ENCODE measurements around the gene YWHAB.

The YWHAB gene

DNA sequence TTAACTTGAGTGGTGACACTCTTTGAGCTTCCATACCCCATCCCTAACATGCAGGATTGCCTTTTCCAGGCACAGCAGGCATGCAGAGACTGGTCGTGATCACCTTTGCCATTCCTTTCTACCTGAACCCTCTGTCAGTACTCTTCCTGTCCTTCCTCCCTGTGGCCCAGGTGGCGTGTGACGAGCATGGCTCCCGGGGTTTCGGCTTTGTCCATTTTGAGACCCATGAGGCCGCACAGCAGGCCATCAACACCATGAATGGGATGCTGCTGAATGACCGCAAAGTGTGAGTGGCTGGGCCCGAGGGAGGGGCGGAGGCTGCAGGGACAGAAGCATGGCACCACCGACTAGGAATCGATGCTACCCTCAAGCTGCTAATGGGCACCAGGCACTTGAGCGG, 31.1 kb downstream of the YWHAB start:
- DNase-seq: no peak

DNA sequence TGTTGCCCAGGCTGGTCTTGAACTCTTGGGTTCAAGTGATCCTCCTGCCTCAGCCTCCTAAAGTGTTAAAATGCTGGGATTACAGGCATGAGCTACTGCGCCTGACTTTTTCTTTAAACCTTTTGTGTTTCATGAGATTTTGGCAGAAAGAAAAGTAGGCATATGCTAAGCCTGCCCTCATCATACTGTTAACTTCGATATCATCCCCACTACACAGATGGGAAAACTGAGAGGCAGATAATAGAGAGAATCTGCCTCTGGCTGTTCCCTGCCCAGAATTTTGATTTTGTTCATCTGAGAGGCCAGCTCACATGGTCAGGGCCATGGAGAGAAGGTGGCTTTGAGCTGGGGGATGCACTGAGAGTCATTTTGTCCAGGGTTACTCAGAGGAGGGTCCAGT, 31.9 kb downstream of the YWHAB start:
- no peak for DNase-seq

DNA sequence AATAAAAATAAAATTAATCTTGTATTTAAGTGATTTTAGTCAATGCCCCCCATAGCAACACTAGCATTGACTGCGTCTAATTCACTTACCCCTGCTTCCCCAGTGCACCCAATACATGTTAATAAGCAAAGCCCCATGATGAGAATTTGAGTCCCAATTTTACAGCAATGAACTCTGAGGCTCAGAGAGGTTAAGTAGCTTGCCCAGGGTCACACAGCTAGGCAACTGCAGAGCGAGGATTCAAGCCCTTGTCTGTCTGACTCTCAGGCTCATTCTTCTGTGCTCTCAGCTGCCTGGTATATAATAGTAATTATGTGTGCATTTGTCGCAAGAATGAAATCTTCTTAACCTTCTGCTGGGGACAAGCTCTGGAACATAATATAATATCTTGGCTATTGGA, 32.8 kb downstream of the YWHAB start:
- no peak for DNase-seq

DNA sequence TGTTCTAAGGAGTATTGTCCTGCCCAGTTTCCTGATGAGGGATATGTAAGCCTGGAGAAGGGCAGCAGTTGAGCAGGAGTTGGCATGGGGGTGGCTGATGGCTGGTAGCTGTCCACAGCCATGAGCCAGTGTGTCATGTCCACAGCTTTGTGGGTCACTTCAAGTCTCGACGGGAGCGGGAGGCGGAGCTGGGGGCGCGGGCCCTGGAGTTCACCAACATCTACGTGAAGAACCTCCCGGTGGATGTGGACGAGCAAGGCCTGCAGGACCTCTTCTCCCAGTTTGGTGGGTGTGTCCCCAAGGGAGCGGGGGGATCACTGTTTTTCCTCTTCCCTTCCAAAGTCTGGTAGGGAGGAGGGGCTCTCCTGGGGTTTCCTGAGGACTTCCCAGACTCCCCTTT, 33.3 kb downstream of the YWHAB start:
- DNase-seq: no peak

DNA sequence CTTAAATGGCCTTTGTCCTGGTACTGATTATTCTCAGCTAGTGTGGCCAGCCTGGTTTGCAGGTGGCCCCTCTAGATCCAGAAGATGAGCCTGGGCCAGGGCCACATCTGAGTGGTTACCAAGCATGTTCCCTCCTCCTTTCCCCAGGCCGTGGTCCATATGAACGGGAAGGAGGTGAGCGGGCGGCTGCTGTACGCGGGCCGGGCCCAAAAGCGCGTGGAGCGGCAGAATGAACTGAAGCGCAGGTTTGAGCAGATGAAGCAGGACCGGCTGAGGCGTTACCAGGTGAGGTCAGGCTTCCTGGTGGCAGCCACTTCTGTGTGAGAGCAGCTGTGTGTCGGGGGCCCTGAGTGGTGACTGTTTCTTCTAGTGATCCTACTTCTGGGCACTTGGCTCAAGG, 35.9 kb downstream of the YWHAB start:
- no peak for DNase-seq

DNA sequence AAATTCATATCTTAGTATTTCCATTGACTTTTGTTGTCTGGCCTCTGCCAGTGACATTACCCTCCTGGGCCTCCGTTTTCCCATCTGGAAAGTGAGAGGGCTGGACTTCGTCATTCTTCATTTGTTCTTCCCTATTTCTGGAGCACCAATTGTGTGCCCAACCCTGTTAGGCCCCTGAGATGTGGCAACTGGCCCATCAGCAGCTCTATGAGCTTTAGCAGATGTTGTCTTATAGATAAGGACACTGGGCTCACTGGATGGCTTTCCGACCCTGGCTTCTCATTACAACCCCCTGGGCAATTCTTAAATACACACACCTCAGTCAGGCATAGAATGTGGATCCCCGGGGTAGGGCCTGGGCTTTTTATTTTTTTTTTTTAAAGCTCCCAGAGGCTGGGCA, 39.0 kb downstream of the YWHAB start:
- DNase-seq: no peak

DNA sequence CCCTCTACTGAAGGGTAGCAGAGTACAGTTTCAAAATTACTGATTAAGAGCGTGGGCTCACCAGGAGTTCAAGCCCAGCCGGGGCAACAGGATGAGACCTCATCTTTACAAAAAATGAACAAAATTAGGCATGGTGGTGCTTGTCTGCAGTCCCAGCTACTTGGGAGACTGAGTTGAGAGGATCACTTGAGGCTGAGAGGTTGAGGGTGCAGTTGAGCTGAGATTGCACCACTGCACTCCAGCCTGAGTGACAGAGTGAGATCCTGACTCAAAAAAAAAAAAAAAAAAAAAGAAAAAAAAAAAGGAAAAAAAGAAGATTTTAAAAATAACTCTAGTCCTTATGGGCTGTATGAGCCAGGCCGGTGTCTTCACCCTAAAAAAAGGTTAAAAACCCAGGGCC, 43.1 kb downstream of the YWHAB start:
- DNase-seq: no peak

DNA sequence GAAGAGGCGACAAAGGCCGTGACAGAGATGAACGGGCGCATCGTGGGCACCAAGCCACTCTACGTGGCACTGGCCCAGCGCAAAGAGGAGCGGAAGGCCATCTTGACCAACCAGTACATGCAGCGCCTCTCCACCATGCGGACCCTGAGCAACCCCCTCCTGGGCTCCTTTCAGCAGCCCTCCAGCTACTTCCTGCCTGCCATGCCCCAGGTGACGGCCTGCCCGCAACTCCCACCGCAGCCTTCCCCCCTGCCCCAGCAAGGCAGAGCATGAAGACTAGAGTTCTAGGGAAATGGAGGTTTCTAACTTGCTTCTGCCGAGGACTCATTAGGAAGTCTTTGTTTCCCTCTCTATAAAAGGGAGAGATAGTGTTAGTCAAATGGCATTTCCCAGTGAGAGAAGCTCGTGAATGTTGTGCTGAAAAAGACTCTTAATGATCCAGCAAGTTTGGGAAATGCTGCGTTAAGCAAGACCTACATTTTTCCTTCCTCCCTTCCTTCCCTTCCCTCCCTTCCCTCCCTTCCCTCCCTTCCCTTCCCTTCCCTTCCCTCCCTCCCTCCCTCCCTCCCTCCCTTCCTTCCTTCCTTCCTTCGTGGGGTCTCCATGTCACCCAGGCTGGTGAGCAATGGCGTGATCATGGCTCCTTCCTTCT, 45.1 kb downstream of the YWHAB start:
- no peak for DNase-seq

DNA sequence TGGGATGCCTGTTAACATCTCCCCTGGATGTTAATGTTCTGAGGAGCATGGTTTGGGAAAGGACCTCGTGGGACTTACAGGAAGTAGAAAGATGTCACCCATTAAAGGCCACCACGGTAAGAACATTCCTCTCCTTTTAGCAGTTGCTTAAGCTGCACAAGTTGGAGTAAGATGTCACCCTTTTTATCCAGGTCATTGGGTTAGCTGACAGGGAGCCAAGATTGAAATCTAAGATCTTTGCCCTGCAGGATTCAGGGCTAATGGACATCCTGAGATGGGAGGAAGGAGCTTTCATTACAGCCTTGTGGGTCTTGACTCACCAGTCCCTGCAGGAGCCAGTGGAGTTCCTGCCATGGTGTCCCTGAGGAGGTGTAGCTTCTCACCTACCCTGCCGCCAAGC, 46.4 kb downstream of the YWHAB start:
- DNase-seq: no peak

DNA sequence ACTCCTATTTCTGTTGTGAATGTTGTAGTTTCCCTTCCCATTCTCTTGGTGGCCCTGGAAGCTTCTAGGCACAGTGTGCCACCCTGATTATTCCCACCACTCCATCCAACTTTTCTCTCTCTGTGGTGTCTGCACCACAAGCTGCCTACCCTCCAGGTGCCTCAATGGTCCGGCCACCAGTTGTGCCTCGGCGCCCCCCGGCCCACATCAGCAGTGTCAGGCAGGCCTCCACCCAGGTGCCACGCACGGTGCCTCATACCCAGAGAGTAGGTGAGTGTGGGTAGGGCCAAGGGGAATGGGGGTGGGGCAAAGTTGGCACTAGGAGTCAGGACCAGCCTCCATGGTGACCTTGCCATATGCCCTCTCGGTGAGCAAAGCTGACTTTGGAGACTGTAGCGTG, 47.4 kb downstream of the YWHAB start:
- no peak for DNase-seq

DNA sequence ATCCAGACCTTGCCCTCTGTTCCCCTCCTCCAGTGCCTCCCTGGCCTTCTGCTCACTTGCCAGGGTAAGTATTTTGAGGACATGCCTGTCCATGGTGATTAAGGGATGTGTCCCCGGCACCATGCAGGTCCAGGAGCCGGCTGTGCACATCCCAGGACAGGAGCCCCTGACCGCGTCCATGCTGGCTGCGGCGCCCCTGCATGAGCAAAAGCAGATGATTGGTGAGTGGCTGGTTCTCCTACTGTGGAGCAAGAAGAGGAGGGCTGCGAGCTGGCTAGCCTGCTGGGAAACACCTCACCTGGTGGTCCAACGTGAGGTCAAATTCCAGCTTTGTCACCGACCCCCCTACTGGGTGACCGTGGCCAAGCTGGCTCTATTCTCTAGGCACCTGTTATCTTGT, 51.0 kb downstream of the YWHAB start:
- DNase-seq: no peak

DNA sequence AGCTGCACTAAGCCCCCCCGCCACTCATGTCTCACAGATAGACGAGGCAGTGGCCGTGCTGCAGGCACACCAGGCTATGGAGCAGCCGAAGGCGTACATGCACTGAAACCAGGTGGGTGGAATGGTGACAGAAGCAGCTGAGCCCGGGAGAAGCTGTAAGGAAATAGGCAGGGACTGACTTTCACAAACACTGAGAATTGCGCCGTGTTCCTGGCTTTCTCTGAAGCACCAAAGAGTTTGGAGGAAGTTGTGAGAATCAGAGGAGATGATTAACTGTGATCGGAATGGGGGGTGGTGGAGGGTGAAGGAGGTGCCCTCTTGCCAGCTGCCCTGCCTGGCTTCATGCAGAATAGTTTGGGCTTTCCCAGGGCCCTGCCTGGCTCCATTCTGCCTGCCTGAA, 53.1 kb downstream of the YWHAB start:
- DNase-seq: no peak

DNA sequence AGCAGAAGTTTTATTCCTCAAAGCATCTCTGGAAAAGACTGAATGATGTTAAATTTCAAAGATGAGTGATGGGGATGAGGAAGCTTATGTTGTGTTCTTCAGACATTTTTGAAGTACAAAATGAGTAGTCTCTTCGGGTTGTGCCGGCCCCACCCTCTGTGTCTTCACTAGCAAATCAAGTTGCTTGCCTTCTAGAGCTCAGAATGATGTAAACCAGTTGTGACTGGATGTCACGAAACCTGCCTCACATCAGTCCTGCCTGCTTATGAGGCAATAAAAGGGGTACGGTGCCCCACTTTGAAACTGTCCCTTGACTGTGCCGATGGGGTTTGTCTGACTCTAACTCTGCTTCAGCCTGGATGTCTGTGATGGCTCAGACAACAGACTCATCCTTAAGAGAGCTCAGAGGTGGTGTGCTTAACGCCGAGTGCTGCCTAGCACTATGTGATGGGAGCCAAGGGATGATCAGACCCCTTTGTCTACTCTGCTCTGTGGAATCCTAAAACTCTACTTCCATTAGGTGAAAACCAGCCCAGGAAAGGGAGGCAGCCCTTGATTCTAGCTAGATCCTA, 55.7 kb downstream of the YWHAB start:
- DNase-seq: no peak

DNA sequence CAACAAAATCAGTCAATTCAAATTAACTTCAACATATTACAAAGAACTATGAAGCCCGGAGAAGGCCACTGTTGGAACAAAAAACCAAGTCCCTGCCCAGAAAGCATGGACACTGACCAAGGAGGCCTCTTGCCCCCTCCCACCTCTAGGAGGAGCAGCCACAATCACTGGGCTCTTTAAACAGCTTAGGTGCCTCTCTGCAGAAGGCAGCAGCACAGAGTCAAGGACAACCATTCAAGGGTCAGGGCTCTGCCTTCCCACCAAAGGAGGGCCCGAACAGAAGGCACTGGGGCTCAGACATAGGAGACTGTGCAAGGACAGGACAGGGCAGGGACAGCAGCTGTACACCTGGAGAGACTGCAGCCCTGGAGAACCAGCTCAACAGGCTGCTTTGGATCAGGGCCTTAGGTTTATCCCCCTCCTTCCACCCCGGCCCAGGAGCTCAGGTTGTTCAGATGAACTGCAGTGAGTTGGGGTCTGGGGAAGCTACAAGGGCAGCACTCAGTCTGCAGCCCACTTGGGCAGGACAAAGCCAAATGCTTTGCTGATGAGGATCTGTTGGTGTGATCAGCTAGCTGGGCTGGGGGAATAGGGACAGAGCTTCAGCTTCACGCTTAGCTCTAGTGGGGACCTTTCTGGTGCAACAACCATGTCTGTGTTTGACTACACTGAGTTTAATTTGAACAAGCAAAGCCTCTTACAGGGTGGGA, 56.9 kb downstream of the YWHAB start:
- no peak for DNase-seq

DNA sequence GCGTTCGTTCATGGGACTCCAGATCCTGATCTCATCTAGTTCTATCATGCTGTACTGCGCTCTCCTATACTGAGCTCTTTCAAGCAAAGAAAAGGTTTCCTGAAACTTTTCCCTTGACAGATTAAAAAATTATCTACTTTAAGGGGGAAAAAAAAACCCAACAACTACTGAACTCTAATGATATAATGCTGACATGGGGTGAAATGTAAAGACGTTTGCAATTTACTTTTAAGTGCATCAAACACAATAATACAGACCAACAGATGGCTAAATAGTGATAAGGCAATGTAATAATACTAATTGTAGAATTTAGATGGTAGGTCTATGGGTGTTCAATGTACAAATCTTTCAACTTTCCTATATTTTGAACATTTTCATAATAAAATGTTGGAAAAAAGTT, 58.3 kb downstream of the YWHAB start:
- DNase-seq: no peak

DNA sequence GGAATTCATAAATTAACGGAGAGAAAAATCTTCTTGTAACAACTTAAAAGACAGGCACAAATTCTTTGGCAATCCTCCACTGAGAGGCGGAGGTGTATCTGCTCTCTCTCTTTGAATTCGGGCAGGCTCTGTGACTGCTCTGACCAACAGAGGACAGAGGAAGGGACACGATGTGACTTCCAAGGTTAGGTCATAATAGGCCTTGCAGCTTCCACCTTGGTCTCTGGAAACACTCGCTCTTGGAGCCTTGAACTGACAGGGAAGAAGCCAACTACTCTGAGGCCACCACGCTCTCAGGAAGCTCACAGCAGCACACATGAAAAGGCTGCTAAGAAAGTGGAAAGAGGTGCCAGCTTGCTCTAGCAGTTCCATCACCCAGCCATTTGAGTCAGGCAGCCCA, 59.8 kb downstream of the YWHAB start:
- no peak for DNase-seq

DNA sequence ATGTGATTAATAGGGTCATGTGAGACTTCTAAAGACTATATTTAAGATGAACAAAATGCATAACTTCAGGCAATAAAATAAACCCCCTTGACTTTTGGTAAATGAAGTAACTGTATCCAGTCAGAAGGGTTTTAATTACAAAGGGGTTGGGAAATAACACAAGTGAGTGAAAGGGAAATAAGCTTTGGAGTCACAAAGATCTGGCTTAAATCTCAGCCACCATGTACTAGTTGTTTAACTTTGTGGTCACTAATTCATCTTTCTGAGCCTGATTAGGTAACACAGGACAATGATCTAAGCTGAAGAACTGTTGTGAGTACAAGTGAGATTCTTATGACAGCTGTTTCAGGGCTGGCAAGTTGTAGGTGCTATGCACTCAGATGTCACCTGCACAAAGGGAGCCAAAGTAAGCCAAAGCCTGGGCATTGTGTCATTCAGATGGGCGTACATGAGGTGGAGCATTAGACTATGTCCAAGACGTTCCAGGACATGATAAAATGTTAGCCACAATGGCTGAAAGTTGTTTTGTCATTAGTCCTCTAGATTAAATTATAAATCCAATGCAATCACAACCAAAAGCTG, 60.9 kb downstream of the YWHAB start:
- DNase-seq: no peak

DNA sequence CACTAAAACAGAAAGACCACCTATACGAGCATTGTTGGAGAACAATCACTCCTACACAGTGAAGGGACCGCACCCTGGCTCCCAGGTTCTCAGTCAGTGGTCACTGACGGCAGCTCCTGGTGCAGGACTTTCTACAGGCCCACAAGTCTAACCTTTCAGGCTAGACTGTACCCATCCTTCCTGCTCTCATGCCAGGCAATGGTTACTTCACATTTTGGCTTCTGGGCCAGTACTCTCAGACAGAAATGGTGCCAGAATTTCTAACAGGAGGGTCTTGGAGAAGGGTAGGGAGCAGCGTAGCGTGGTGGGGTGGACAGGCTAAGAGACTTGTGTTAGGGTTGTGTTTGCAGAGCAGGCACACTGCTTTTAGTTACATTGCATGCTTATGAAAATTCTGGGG, 62.6 kb downstream of the YWHAB start:
- DNase-seq: no peak

DNA sequence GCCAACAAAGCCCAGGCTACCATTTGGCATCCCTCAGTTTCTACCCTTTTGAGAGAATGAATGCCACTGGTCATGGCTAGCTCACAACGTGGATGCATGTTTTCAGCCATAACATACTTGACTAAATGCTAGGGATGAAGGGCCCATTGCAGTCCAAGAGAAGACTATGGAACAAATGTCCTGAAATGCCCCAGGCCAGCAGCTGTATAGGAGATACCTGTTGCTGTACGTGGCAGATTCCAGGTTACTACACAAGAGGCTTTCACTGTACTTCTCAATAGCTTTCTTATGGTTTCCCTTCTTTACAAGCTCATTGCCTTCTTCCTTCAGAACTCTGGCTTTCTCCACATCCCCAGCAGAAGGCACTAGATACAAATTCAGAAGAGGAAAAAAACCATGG, 63.0 kb downstream of the YWHAB start:
- DNase-seq: no peak

DNA sequence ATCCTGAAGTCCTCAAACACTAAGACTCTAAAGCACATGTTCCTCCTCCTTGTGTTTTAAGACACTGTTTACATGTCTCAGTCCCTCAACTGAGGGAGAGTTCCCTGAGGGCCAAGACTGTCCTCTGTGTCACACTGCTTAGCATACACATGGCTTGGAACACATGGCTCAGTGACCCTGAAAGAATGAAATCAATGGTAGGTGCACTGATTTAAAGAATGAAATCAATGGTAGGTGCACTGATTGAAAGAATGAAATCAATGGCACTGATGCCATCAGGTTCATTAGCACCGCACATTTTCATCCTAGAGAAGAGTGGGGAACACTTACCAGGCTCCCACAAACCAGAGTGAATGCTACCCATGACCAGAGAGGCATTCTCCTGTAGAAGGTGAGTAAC, 64.9 kb downstream of the YWHAB start:
- no peak for DNase-seq

DNA sequence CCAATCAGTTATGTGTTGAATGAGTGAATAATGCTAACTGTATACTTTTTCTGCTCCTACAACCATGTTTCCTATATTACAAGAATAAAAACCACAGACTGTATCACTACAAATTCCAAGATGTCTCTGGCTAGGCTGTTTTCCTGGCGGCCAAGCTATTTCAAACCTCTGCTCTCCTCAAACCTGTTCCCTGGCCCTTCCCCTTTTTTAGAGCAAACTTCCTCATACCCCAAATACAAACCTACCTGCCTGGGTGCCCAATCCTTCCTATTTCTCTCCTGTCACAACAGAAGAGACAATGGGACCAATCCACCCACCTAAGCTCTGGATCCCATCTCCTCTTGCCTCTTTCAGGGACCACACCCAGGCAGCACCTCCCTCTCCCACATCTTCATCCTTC, 67.2 kb downstream of the YWHAB start:
- DNase-seq: no peak

DNA sequence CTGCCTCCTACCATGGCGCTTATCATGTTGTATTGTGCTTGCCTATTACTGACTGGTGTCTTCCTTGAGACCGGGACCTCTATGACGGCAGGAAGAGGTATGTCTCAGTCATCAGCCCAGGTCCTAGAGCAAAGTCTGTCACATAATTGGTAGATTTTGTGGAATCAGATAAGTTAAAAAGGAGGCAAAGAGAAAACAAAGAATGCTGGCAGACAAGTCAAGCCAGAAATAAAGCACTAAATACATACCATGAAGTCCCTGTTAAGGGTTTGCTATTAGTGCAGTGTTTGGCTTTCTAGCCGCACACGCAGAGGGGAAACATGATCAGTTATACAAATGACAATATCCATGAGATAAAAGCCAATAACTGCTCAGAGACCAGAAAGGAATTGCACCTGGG, 68.7 kb downstream of the YWHAB start:
- DNase-seq: no peak

DNA sequence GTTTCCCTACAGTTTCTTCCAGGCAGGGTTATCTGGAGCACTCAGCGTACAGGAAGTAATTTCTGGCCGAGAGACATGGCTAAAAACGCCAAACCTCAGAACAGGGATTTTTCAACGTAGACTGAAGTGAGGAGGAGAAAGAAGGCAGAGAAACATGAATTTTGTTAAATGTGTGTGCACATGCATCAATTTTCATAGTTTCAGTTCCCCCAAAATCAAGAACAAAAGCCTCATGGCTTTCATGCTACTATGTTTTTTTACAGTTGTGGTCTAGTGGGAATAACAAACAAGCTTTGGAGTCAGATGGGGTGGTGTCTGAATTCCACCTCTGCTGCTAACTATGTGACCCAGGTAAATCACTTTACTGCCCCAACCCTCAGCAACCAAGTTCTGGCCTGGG, 69.8 kb downstream of the YWHAB start:
- DNase-seq: no peak

DNA sequence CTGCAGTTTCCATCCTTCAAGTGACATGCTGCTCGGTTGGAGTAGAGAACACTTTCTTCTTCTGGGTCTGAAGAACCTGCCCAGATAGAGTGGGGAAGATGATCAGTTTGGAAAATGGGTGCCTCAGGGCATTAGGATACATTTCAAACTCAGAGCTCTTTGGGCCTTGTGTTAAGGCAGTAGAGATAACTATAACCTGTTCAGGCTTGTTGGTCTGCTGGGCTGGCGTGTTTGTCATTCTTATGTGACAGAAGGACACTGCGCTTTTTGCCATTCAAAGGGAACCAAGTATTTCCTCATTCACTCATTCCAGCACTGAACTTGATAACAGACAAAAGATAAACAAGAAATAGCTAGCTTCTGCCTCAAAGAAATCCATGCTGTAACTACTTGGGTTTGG, 70.9 kb downstream of the YWHAB start:
- DNase-seq: no peak

All from activated CD4-positive, CD25-positive, alpha-beta regulatory T cell treated with anti-CD3 and anti-CD28 coated beads, Interleukin-2, amount 50 U/mL, for 72 hours (primary cell).